Stimulated activated CD4-positive, alpha-beta T cell treated with anti-CD3 and anti-CD28 coated beads, Interleukin-12 subunit alpha, Interleukin-12 subunit beta, amount 100 ng/mL, for 4 hours (primary cell): Measurements from ENCODE around the gene ANKRD13A.

Experiments
- DNase-seq: peaks from one replicate; pipeline ENCODE4 v3.0.0-alpha.2; 2020

ANKRD13A gene

DNA sequence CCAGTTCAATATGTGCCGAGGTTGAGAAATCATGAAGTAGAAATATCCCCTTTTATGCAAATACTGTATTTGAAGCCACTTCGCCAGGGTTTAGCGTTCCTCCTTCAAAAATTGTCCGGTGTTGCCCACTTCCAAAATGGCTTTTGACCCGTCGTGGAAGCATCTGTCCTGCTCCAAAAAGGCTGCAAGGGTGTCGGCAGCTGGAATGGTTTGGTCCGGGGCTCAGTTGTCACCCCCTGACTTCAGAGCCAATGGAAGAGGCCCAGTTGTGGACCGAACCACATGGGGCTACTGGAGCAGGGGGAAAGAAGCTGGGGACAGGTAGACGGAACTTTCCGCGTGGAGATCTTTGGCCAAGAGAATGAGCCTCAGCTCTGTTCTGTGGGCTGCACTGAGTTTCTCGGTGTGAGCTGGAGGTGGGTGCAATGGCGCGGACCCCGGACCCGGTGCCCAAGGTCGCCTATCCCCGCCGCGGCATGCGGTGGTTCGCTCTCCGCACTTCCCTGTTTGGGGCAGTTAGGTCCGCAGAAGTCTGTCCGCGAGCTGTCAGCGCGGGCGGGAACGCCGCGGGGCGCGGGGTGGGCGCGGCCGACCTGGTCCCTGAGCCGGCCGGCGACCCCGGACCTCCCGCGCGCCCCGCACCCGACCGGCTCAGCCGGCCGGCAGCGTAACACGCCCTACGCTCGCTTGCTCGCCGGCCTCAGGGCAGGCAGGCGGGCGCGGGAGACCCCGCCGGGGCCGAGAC, at the start of gene ANKRD13A:
Gene ANKRD13A (plus strand): TSS at position 527 of the 745 bp plus-strand sequence. CDS start 259 bp downstream, outside the sequence.
- peak; percentile 75 for DNase-seq

DNA sequence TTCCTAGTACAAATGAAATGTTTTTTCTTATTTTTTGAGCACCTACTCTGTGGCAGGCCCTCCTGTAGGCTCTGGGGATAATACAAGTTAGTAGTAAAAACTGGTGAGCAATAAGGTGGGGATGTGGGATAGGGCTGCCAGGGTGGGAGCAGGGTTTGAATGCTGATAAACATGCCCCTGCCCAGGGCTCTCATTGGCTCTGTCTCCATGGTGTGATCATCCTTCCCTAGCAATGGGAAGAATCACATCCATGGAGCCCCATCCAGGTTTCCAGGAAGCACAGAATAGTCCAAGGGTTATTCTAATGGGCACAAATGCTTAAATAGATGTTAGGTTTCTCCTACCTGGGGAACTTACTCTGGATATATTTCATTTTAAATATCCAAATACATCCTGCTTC, 48.6 kb upstream of the ANKRD13A start:
- no peak for DNase-seq

GRCh38 chr12:109951136-109951535, 48.1 kb upstream of the ANKRD13A start:
- no peak for DNase-seq

DNA sequence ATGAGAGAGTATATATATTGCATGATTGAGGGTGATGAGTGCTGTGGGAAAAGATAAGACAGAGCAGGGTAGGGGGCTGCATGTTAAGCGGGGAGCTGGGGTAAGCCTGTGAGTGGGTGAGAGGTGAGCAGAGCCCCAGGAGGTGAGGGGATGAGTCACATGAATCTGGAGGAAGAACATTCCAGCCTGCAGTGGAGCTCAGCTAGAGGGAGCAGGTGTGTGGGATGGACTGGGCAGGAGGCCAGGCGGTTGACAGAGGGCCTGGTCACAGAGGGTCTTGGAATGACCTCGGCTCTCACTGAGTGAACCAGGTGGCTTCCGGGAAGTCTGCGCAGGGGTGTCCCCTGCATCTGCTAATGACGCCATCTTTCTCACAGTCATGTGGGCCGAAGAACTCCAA, 47.5 kb upstream of the ANKRD13A start:
- DNase-seq, result no peak

GRCh38 chr12:109952160-109952858, 46.9 kb upstream of the ANKRD13A start:
- no peak for DNase-seq

- no peak for DNase-seq
These were observed 46.4 kb upstream of the ANKRD13A start for GRCh38 chr12:109952873-109953272.

DNA sequence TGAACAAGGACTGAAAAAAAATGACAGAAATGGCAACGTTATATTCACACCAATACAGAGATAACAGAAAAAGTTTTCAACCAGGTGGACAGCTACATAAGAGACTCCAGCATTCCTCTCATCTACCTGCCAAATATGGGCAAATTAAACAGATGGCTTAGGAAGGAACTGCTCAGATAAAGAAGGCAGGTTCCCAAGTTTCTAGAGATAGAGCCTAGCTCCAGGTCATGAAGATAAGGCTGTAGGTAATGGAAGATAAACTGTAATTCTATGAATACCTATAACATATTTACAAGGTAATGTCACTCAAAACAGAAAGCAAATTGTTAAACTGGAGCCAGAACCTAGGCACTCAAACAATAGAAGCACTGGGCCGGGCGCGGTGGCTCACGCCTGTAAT, 45.6 kb upstream of the ANKRD13A start:
- DNase-seq, result no peak

DNA sequence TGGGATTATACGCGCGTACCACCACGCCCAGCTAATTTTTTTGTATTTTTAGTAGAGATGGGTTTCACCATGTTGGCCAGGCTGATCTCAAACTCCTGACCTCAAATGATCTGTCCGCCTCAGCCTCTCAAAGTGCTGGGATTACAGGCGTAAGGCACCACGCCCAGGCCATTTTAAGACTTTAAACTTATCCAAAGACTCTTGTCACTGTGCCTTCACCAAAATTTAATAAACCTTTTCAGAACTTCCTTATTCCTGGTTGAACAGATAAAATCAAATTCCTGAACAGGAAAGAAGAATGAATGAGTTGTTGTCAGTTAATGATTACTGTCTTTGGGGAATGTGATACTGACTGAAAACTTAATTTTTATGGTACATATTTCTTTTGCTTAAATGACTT, 40.9 kb upstream of the ANKRD13A start:
- no peak for DNase-seq

DNA sequence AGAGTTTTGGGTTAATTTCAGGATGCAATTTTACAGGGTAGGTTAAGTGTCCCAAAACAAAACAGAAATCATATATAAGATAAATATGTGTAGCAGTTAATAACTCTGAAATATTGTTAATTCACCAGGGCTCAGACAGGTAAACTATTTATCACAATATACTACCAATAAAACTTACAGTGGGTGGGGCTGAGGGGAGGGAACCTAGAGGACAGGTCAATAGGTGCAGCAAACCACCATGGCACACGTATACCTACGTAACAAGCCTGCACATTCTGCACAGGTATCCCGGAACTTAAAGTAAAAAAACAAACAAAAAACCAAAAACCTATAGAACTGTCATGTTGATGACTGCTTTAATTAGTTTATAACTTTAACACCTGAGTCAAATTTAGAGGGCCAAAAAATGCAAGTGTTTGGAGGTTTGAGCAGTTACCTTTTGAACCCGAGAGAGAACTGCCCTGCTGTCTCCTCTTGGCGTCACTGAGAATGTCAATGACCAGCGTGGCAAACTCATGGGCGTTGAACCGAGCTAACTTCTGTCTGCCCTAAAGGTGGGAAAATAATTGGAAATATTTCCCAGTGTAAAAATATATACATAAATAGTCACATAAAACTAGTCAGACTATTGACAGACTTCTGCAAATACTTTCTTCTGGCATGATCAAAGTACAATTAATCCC, 39.7 kb upstream of the ANKRD13A start:
- DNase-seq, result no peak

DNA sequence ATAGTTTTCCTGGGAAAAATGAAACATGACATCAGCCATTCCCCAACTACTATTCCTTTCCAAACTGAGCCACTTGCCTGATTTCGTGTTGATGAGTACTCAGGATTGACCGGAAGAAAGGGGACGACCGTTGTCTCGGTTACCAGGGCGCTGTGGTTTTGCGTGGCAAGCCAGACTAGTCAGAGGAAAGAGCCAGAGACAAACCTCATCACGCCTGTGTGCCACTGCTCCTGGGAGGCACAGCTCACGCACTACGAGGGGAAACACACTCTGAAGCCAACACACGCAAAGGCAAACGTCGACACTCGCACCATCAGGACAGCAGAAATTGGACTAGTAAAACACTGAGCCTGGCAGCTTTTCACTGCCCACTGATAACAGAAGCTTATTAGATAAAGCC, 38.0 kb upstream of the ANKRD13A start:
- DNase-seq, result no peak

DNA sequence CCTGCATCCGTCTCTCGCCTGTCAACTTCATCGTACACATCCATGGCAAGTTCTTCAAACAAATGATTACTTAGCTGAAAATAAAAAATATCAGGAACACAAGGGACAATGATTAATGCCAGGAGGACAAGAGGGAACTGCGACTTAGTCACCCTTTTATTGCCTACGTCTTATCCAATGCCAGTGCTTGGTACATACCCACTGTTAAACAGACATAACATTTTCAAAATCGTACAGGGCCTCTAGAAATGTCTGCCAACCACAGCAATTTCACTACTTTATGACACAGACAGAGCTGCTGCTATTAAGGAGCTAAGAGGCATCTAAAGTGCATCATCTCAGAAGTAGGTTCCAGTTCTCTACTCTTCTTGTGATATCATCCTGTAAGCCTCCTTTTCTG, 37.6 kb upstream of the ANKRD13A start:
- no peak for DNase-seq

GRCh38 chr12:109962398-109962797, 36.8 kb upstream of the ANKRD13A start:
- DNase-seq, result no peak

GRCh38 chr12:109963330-109963729, 35.9 kb upstream of the ANKRD13A start:
- DNase-seq, result no peak

DNA sequence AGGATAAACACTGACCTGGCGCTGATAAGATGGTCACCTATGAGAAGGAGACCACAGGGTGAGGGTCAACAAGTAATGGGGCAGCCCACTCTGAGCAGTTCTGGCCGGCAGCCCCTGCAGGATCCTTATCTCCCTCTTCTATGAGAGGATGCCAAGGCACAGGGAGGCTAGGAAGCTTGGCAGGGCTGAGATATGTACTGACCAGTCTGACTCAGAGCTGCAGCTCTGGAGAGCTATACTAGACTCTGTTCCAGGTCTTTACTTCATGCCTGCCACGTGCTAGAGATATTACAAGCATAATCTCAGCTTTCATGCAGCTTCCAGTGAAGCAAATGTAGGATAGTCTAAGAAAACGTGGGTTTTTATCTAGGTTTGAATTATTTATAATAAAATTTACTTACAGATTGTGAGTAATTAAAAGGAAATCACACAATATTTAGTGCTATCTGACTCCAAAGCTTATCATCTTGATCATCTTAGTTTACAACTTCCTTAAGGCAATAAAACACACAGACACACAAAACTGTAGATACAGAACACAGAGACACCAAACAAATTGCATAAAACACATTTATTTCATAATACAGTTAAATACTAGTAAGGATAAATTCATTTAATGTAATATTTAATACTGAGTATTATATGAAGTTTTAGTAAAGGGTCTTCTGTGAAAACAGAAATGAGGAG, 35.3 kb upstream of the ANKRD13A start:
- no peak for DNase-seq

DNA sequence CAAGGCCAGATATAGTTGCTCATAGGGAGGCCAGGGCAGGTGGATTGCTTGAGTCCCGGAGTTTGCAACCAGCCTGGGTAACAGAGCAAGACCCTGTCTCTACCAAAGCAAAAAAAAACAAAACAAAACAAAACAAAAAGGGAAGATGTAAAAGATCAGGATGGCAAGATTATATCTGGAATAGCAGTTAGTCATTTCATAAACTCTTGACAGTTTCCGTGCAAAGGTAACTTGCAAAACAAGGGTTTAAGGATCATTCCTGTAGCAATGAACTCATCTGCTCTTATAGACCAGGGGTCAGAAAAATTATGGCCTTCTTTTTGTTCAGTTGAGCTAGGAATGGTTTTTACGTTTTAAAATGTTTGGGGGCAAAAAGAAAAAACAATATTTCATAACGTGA, 32.7 kb upstream of the ANKRD13A start:
- DNase-seq, result no peak

GRCh38 chr12:109967383-109968031, 31.7 kb upstream of the ANKRD13A start:
- no peak for DNase-seq

GRCh38 chr12:109968032-109968420, 31.2 kb upstream of the ANKRD13A start:
- no peak for DNase-seq

DNA sequence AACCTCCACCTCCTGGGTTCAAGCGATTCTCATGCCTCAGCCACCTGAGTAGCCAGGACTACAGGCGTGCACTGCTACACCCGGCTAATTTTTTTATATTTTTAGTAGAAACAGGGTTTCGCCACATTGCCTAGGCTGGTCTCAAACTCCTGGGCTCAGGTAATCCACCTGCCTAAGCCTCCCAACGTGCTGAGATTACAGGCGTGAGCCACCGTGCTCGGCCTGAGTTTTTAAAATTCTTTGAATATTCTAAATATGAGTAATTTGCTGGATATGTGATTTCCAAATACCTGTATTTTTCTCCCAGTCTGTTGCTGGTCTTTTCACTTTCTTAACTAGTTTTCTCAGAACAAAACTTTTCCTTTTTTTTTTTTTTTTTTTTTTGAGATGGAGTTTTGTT, 30.4 kb upstream of the ANKRD13A start:
- DNase-seq, result no peak

DNA sequence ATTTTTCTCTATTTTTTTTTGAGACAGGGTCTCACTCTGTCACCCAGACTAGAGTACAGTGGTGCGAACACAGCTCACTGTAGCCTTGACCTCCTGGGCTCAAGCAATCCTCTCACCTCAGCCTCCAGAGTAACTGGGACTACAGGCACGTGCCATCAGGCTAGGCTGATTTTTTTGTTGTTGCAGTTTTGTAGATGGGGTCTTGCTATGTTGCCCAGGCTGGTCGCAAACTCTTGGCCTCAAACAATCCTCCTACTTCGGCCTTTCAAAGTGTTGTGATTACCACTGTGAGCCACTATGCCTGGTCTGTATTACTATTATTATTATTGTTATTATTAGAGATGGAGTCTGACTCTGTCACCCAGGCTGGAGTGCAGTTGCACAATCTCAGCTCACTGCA, 26.4 kb upstream of the ANKRD13A start:
- no peak for DNase-seq

DNA sequence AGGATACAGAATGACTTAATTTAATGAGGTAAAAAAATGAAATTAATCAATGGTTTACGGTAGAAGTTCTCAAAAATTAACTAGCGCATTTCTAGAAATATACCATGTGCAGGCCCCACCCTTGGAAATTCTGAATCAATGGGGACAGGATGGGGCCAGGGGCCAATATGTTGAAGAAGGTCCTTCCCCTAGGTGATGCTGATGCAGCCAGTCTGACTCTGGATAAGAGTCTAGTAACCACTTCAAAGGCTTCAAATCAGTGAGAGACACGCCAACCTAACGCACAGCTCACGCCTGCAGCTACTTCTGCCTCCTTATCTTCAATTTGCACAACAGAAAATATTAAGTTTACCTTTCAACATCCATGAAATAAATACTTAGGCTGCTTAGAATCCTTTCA, 17.9 kb upstream of the ANKRD13A start:
- DNase-seq, result peak; percentile 44

DNA sequence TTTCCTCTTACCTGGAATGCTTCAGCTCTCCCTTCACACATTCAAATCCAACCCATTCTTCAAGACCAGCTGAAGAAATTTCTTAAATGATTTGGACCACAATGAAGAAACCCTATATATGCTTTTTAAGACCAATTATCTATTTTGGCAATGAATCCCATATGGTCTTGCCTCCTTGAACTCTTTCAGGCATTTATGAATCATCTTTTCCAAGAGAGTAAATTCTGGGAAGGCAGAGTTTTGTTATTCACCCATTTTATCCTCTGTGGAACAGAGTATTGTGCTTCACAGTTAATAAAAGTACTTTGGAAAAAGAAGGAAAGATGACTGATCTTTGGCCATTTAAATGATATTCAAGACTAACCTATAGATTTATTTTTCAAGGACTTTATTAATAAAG, 17.0 kb upstream of the ANKRD13A start:
- DNase-seq, result no peak

DNA sequence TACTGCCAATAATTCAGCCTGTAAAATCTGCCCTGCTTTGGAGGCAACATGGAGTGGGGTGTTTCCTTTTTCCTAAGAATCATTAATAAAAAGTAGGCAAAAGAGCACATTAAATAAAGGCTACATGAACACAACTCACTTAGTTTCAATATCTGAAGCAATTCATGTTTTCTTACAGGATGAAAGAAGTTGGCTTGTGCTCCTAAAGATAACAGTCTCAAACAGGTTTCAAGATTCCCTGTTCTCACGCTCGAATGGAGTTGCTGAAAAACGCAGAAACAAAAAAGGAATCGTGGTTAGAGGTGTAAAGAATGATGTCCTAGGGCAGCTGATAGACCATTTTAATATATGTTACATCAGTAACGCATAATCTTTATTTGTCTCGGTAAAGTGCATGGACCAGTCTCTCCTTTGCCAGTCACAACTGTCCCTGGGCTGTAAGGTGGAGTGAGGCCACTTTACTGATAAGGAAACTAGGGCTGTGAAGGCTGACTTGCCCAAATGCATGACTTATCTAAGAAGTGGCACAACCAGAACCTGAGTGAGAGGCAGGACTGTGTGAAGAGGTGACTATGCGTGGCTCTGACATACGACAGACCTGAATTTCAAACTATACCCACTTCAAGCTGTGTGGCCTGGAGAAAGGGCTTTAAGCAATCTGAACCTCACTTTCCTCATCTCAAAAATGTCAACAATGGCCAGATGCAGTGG, 15.6 kb upstream of the ANKRD13A start:
- no peak for DNase-seq
